ENCODE data around the gene RPTOR. TPM values are rescaled to one million over a fixed set of nuclear protein-coding genes. Genes with fewer than 3 reads are reported as not detected.

RPTOR gene
- polyA plus RNA-seq, 1 donor from 2014 or later = 8.0 TPM

DNA sequence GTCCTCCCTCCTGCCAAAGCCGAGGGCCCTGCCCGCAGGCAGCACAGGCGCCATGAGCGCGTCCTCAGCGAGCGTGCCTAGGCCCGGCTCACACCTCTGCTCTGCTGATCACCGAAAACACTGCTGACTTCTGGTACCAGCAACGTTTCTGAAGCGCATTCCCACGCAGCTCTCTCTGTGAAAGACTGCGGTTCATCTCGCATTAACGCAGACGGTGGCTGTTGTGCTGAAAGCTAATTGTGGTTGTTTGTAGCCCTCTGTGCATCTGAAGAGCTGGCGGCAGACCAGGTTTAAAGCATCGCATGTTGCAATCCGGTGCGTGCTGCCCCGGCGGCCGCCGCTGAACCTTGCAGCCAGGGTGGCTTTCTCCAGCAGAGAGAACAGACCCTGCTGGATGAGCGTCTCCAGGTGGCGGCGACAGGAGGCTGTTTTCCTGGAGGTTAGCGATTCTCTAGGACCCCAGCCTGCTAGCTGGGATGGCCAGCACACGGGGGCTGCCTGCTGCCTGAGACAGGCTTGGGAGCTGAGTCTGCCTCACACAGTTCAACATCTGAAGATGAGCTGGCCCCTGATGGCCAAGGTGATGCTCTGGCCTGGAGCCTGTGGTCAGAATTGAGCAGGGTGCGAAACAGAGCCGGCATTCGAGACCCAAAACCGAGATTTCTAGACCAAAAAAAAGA, 397.2 kb downstream of the RPTOR start:
- H3K9me2 ChIP-seq (ENCODE audit: insufficient read depth, low read length) = no peaks in the 10 kb centered on the region
- H3K9ac ChIP-seq (ENCODE audit: low read length) = no peak overlapping the region
- no peaks in the 10 kb centered on the region for H3K36me3 ChIP-seq (ENCODE audit: insufficient read depth, low read length)
- no peaks in the 10 kb centered on the region for H3K9me3 ChIP-seq (ENCODE audit: low read length)
- no peak overlapping the region for H2AFZ ChIP-seq (ENCODE audit: low read depth, low read length)
- TF ChIP-seq MXI1 (conservative IDR thresholded peaks at IDR 0.05; ENCODE audit: poor library complexity, severe bottlenecking) (no peak), EZH2 (IDR thresholded peaks at IDR 0.05; ENCODE audit: borderline replicate concordance, insufficient read depth, low read length, poor library complexity, severe bottlenecking) (no peak), RAD21 (conservative IDR thresholded peaks at IDR 0.05) (no peak), TAF1 (IDR thresholded peaks at IDR 0.05; ENCODE audit: low read depth) (no peak), POLR2AphosphoS5 (IDR thresholded peaks at IDR 0.05) (no peak)
- H3F3A ChIP-seq (ENCODE audit: insufficient read depth, low read length, poor library complexity, severe bottlenecking) = no peaks in the 10 kb centered on the region
- H3K4me3 ChIP-seq (ENCODE audit: low read length) = no peak overlapping the region
- H3K4me2 ChIP-seq (ENCODE audit: low read length) = no peak overlapping the region
- no peak overlapping the region for H3K27ac ChIP-seq (ENCODE audit: low read length)
- H3K79me2 ChIP-seq (replicated peaks; ENCODE audit: insufficient read depth, low read length) = no peaks in the 10 kb centered on the region
- no peaks in the 10 kb centered on the region for H4K20me1 ChIP-seq (ENCODE audit: insufficient read depth)
- H3K27me3 ChIP-seq (ENCODE audit: insufficient read depth, low read depth, low read length) = no peaks in the 10 kb centered on the region

DNA sequence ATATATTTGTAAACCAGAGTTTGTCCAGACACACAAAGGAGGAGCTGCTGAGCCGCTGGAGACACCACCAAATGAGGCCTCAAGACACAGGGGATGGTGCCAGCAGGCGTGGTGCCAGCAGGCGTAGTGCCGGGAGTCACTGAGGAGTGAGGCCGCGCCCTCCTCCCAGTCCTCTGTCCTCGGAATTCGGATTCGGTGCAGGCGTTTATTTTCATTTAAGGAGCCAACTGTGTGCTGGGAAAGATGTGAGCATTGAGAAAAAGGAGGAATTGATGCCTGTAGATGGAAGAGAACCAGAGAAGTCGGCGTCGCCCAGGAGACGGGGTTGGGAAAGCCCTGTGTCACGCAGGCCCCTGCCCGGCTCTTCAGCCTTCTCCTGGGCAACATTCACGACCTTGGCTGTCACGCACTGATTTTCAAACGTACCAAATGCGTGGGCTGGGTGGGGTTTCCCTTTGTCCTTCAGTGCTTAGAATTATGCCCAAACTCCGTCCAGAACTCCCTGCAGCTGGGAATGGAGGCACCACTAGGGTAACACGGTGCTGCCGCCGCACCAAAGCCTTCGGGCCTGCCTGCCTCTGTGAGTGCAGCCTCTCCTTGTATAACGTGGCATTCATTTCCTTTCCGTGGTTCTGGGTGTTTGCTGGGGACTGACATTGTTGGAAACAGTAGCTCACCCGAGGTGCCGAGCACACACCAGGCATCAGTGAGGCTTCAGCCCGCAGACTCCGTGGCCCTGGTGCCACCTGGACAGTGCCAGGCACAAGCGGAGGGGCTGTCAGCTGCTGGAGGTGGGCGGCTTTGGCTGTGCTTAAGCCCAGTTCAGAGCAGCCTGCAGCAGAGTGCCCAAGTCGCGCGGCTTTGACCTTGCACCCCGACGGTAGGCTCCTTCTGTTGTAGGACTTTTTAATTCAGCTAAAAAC, 398.0 kb downstream of the RPTOR start:
- Histone ChIP-seq H2AFZ (ENCODE audit: low read depth, low read length) (no peak overlapping the region), H3K27ac (ENCODE audit: low read length) (no peak overlapping the region), H3K27me3 (ENCODE audit: insufficient read depth, low read depth, low read length) (no peaks in the 10 kb centered on the region), H3K4me3 (ENCODE audit: low read length) (no peak overlapping the region), H3K9me2 (ENCODE audit: insufficient read depth, low read length) (no peaks in the 10 kb centered on the region), H3K9me3 (ENCODE audit: low read length) (no peaks in the 10 kb centered on the region), H3K4me2 (ENCODE audit: low read length) (no peak overlapping the region), H3K9ac (ENCODE audit: low read length) (no peak overlapping the region), H3F3A (ENCODE audit: insufficient read depth, low read length, poor library complexity, severe bottlenecking) (no peaks in the 10 kb centered on the region), H3K79me2 (replicated peaks; ENCODE audit: insufficient read depth, low read length) (no peaks in the 10 kb centered on the region), H4K20me1 (ENCODE audit: insufficient read depth) (no peaks in the 10 kb centered on the region), H3K36me3 (ENCODE audit: insufficient read depth, low read length) (no peaks in the 10 kb centered on the region)
- no peak for TF ChIP-seq EP300 (conservative IDR thresholded peaks at IDR 0.05; ENCODE audit: poor library complexity, severe bottlenecking)
- TF ChIP-seq RAD21 (conservative IDR thresholded peaks at IDR 0.05) = no peak
- no peak for TF ChIP-seq MXI1 (conservative IDR thresholded peaks at IDR 0.05; ENCODE audit: poor library complexity, severe bottlenecking)
- TF ChIP-seq TAF1 (IDR thresholded peaks at IDR 0.05; ENCODE audit: low read depth) = no peak
- TF ChIP-seq REST (IDR thresholded peaks at IDR 0.05; ENCODE audit: borderline replicate concordance) = no peak
- TF ChIP-seq EZH2 (IDR thresholded peaks at IDR 0.05; ENCODE audit: borderline replicate concordance, insufficient read depth, low read length, poor library complexity, severe bottlenecking) = no peak
- TF ChIP-seq POLR2AphosphoS5 (IDR thresholded peaks at IDR 0.05) = no peak
- TF ChIP-seq, protein P1, sequence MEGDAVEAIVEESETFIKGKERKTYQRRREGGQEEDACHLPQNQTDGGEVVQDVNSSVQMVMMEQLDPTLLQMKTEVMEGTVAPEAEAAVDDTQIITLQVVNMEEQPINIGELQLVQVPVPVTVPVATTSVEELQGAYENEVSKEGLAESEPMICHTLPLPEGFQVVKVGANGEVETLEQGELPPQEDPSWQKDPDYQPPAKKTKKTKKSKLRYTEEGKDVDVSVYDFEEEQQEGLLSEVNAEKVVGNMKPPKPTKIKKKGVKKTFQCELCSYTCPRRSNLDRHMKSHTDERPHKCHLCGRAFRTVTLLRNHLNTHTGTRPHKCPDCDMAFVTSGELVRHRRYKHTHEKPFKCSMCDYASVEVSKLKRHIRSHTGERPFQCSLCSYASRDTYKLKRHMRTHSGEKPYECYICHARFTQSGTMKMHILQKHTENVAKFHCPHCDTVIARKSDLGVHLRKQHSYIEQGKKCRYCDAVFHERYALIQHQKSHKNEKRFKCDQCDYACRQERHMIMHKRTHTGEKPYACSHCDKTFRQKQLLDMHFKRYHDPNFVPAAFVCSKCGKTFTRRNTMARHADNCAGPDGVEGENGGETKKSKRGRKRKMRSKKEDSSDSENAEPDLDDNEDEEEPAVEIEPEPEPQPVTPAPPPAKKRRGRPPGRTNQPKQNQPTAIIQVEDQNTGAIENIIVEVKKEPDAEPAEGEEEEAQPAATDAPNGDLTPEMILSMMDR (IDR thresholded peaks at IDR 0.05; ENCODE audit: poor library complexity, severe bottlenecking) = no peak
- TF ChIP-seq SMC3 (conservative IDR thresholded peaks at IDR 0.05; ENCODE audit: poor library complexity) = no peak
